ENCODE results near the gene KCNJ9.

KCNJ9 gene

GRCh38 chr1:160056648-160057169 lies 24.6 kb upstream of the KCNJ9 start:
- no peak for ATAC-seq (ENCODE audit: insufficient read depth, low read depth)
- no peaks in the 10 kb centered on the region for H3K36me3 ChIP-seq (ENCODE audit: insufficient read depth, low read length)
- no peak overlapping the region for H3K27ac ChIP-seq (ENCODE audit: low read length)
- peaks cover 17% of the 10 kb centered on the region for H3K27me3 ChIP-seq (ENCODE audit: insufficient read depth, low read length, poor library complexity)
- H4K20me1 ChIP-seq (ENCODE audit: insufficient read depth, low read length): no peaks in the 10 kb centered on the region; the same call in 1 of the 2 replicates
- no peak overlapping the region for H3K9ac ChIP-seq (ENCODE audit: low read depth, low read length)
- no peaks in the 10 kb centered on the region for H3K9me3 ChIP-seq (ENCODE audit: insufficient read depth, low read length, severe bottlenecking)
- no peak overlapping the region for H3K4me2 ChIP-seq (ENCODE audit: insufficient read depth, low read length)
- no peaks in the 10 kb centered on the region for H3K79me2 ChIP-seq (ENCODE audit: insufficient read depth, low read length)
- H2AFZ ChIP-seq (ENCODE audit: low read depth, low read length): no peak overlapping the region
- no peak overlapping the region for H3K4me3 ChIP-seq (ENCODE audit: low read depth in 1 of 2, low read length in 2 of 2)
- no peak for DNase-seq
- no peaks in the 10 kb centered on the region for H3K4me1 ChIP-seq (ENCODE audit: insufficient read depth, low read length)
- TF ChIP-seq, protein P1, sequence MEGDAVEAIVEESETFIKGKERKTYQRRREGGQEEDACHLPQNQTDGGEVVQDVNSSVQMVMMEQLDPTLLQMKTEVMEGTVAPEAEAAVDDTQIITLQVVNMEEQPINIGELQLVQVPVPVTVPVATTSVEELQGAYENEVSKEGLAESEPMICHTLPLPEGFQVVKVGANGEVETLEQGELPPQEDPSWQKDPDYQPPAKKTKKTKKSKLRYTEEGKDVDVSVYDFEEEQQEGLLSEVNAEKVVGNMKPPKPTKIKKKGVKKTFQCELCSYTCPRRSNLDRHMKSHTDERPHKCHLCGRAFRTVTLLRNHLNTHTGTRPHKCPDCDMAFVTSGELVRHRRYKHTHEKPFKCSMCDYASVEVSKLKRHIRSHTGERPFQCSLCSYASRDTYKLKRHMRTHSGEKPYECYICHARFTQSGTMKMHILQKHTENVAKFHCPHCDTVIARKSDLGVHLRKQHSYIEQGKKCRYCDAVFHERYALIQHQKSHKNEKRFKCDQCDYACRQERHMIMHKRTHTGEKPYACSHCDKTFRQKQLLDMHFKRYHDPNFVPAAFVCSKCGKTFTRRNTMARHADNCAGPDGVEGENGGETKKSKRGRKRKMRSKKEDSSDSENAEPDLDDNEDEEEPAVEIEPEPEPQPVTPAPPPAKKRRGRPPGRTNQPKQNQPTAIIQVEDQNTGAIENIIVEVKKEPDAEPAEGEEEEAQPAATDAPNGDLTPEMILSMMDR (IDR thresholded peaks at IDR 0.05; ENCODE audit: borderline replicate concordance, extremely low read depth, low read length, poor library complexity, severe bottlenecking): no peak

DNA sequence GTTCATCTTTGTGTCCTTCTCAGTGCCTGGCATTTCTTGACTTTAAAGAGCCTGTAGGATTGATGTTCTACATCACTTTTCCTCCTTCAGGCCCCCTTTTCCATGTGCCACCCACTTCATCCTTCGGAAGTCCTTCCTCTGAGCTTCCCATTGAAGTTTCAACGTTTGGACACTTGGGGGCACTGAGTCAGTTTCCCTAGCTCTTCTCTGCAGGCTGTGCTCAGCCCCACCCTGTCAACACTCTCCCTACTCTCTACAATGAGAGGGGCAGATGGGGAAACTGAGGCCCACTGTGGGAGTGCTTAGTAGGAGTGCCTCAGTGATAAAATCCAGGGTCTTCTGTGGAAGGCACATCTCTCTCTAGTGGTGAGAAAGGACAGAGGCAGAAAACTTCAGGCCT lies 23.3 kb upstream of the KCNJ9 start:
- H3K36me3 ChIP-seq (ENCODE audit: insufficient read depth, low read length): no peaks in the 10 kb centered on the region
- TF ChIP-seq EZH2 (IDR thresholded peaks at IDR 0.05; ENCODE audit: borderline replicate concordance, low read depth, low read length, severe bottlenecking): no peak
- TF ChIP-seq, protein P1 (IDR thresholded peaks at IDR 0.05; ENCODE audit: borderline replicate concordance, extremely low read depth, low read length, poor library complexity, severe bottlenecking): peak; percentile 35
- no peaks in the 10 kb centered on the region for H3K4me1 ChIP-seq (ENCODE audit: insufficient read depth, low read length)
- no peak overlapping the region for H3K4me3 ChIP-seq (ENCODE audit: low read depth in 1 of 2, low read length in 2 of 2)
- no peak overlapping the region for H3K9ac ChIP-seq (ENCODE audit: low read depth, low read length)
- DNase-seq (no peak), ATAC-seq (ENCODE audit: insufficient read depth, low read depth) (no peak)
- no peaks in the 10 kb centered on the region for H3K79me2 ChIP-seq (ENCODE audit: insufficient read depth, low read length)
- no peak overlapping the region for H3K27ac ChIP-seq (ENCODE audit: low read length)
- no peaks in the 10 kb centered on the region; the same call in 1 of the 2 replicates for H4K20me1 ChIP-seq (ENCODE audit: insufficient read depth, low read length)
- H2AFZ ChIP-seq (ENCODE audit: low read depth, low read length): no peak overlapping the region
- H3K27me3 ChIP-seq (ENCODE audit: insufficient read depth, low read length, poor library complexity): peaks cover 8% of the 10 kb centered on the region
- H3K4me2 ChIP-seq (ENCODE audit: insufficient read depth, low read length): no peak overlapping the region
- H3K9me3 ChIP-seq (ENCODE audit: insufficient read depth, low read length, severe bottlenecking): no peaks in the 10 kb centered on the region

GRCh38 chr1:160061369-160062229 lies 19.7 kb upstream of the KCNJ9 start:
- H3K9ac ChIP-seq (ENCODE audit: low read depth, low read length): no peak overlapping the region
- no peak for TF ChIP-seq EZH2 (IDR thresholded peaks at IDR 0.05; ENCODE audit: borderline replicate concordance, low read depth, low read length, severe bottlenecking)
- peaks cover 3% of the 10 kb centered on the region for H3K27me3 ChIP-seq (ENCODE audit: insufficient read depth, low read length, poor library complexity)
- H3K79me2 ChIP-seq (ENCODE audit: insufficient read depth, low read length): no peaks in the 10 kb centered on the region
- H3K4me1 ChIP-seq (ENCODE audit: insufficient read depth, low read length): no peaks in the 10 kb centered on the region
- no peak overlapping the region for H3K4me3 ChIP-seq (ENCODE audit: low read depth in 1 of 2, low read length in 2 of 2)
- no peaks in the 10 kb centered on the region for H3K36me3 ChIP-seq (ENCODE audit: insufficient read depth, low read length)
- H2AFZ ChIP-seq (ENCODE audit: low read depth, low read length): no peak overlapping the region
- DNase-seq: no peak
- no peak overlapping the region for H3K27ac ChIP-seq (ENCODE audit: low read length)
- H3K4me2 ChIP-seq (ENCODE audit: insufficient read depth, low read length): no peak overlapping the region
- no peak for ATAC-seq (ENCODE audit: insufficient read depth, low read depth)
- H3K9me3 ChIP-seq (ENCODE audit: insufficient read depth, low read length, severe bottlenecking): no peaks in the 10 kb centered on the region
- H4K20me1 ChIP-seq (ENCODE audit: insufficient read depth, low read length): no peaks in the 10 kb centered on the region; the same call in 1 of the 2 replicates

DNA sequence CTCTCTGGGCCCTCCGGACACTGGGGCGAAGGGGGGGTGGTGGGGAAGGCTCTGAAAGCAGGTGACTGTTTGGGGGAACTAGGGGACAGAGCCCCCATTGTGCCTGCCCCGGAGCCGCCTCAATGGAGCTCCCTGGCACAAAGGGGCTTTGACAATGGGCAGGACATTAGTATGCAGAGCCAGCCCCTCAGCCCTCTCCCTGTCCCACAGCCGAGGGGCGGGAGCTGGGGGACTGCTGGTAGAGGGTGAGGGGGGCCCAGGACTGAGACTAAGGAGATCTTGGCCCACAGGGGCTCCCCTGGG lies 19.2 kb upstream of the KCNJ9 start:
- no peaks in the 10 kb centered on the region for H3K9me3 ChIP-seq (ENCODE audit: insufficient read depth, low read length, severe bottlenecking)
- DNase-seq (no peak), ATAC-seq (ENCODE audit: insufficient read depth, low read depth) (no peak)
- H3K27ac ChIP-seq (ENCODE audit: low read length): no peak overlapping the region
- H3K4me2 ChIP-seq (ENCODE audit: insufficient read depth, low read length): no peak overlapping the region
- H3K9ac ChIP-seq (ENCODE audit: low read depth, low read length): no peak overlapping the region
- no peaks in the 10 kb centered on the region for H3K79me2 ChIP-seq (ENCODE audit: insufficient read depth, low read length)
- H3K4me1 ChIP-seq (ENCODE audit: insufficient read depth, low read length): no peaks in the 10 kb centered on the region
- no peaks in the 10 kb centered on the region for H3K36me3 ChIP-seq (ENCODE audit: insufficient read depth, low read length)
- no peak for TF ChIP-seq EZH2 (IDR thresholded peaks at IDR 0.05; ENCODE audit: borderline replicate concordance, low read depth, low read length, severe bottlenecking)
- TF ChIP-seq, protein P1 (IDR thresholded peaks at IDR 0.05; ENCODE audit: borderline replicate concordance, extremely low read depth, low read length, poor library complexity, severe bottlenecking): no peak
- H3K27me3 ChIP-seq (ENCODE audit: insufficient read depth, low read length, poor library complexity): peaks cover 3% of the 10 kb centered on the region
- H4K20me1 ChIP-seq (ENCODE audit: insufficient read depth, low read length): no peaks in the 10 kb centered on the region; the same call in 1 of the 2 replicates
- no peak overlapping the region for H2AFZ ChIP-seq (ENCODE audit: low read depth, low read length)
- no peak overlapping the region for H3K4me3 ChIP-seq (ENCODE audit: low read depth in 1 of 2, low read length in 2 of 2)

All from DND-41 (cell line).